Measurements from ENCODE around the gene FBL. TPM values are rescaled to one million over a fixed set of nuclear protein-coding genes. Genes with fewer than 3 reads are reported as not detected.

The FBL gene
- total and polyA plus RNA-seq, 2 of the 8 experiments (the other 6 are each of a cell fraction or from before 2014, with no cell fraction given), result 790 to 1,361 TPM

DNA sequence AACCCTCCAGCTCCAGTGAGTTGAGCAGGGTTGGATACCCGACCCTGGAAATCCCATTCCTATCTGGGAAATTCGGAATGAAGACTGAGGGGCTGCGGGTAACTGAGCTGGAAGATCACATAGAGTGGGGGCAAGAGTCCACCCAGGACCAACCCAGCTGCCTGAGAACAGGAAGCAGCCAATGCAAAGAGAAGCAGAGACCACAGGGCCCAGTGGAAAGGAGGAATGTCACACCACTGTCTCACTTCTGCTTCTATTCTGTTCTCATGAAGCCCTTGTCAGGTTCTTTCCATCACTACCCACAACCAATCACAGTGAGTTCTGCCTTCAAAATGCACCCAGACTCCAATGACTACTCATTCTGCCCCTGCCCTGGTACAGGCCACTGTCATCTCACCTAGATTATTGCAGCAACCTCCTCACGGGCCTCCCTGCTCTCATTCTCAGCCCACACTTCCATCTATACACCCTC lies 27.5 kb downstream of the FBL start:
- Histone ChIP-seq H3K4me2 (ENCODE audit: insufficient read depth in 1 of 2, low read depth in 2 of 2, low read length in 2 of 2) (no peak overlapping the region), H4K20me1 (replicated peaks in 1 of 2; ENCODE audit: control insufficient read depth in 1 of 2, insufficient read depth in 2 of 2, low read length in 2 of 2) (no peaks in the 10 kb centered on the region), H3K36me3 (ENCODE audit: control insufficient read depth in 2 of 4, insufficient read depth in 4 of 4, low read length in 3 of 4) (no peaks in the 10 kb centered on the region; a peak in 1 of 8 replicates), H2AFZ (ENCODE audit: low read length) (no peak overlapping the region), H2BK15ac (ENCODE audit: low read length) (no peak overlapping the region), H3K79me1 (ENCODE audit: low read depth, low read length) (no peaks in the 10 kb centered on the region; the same call in none of the 2 replicates), H2BK12ac (ENCODE audit: low read depth, low read length) (no peak overlapping the region), H3K4ac (replicated peaks; ENCODE audit: insufficient read length, low read depth, low read length) (no peak overlapping the region), H3K56ac (replicated peaks; ENCODE audit: insufficient read length, low read depth, low read length) (no peak overlapping the region), H3K4me3 (ENCODE audit: extremely low read depth in 1 of 4, insufficient read depth in 2 of 4, low read depth in 3 of 4, low read length in 4 of 4) (no peak overlapping the region), H3K9me3 (ENCODE audit: insufficient read depth in 2 of 2, low read depth in 1 of 2, low read length in 1 of 2) (no peaks in the 10 kb centered on the region), H3K14ac (ENCODE audit: insufficient read length) (no peak overlapping the region), H3K23me2 (ENCODE audit: low read depth, low read length) (peaks cover 1% of the 10 kb centered on the region; the same call in 1 of the 2 replicates), H3K79me2 (ENCODE audit: control insufficient read depth in 1 of 2, insufficient read depth in 2 of 2, low read length in 2 of 2) (0 out of 4 replicates have a peak, but pooled peaks cover 0 to 2% of the 10 kb centered on the region in 2 experiments), H2BK20ac (ENCODE audit: low read length) (no peak overlapping the region), H4K5ac (ENCODE audit: insufficient read length, low read depth, low read length) (no peak overlapping the region), H4K91ac (replicated peaks; ENCODE audit: insufficient read length, low read length) (no peak overlapping the region), H3K27me3 (replicated peaks in 1 of 4; ENCODE audit: control insufficient read depth in 3 of 4, extremely low read depth in 1 of 4, insufficient read depth in 3 of 4, low read length in 3 of 4) (no peaks in the 10 kb centered on the region), H3K18ac (ENCODE audit: extremely low read depth, low read length) (no peak overlapping the region), H2AK5ac (ENCODE audit: low read depth, low read length) (no peak overlapping the region), H2BK5ac (ENCODE audit: low read depth, low read length) (no peak overlapping the region), H3K4me1 (replicated peaks in 1 of 4; ENCODE audit: control insufficient read depth in 3 of 4, insufficient read depth in 4 of 4, low read length in 3 of 4) (peaks cover 0 to 3% (median under 1%) of the 10 kb centered on the region in 4 experiments; a peak in 2 of 7 replicates), H3K9ac (replicated peaks in 1 of 4; ENCODE audit: extremely low read depth in 1 of 4, low read depth in 3 of 4, low read length in 3 of 4) (no peak overlapping the region), H2BK120ac (replicated peaks; ENCODE audit: low read depth, low read length) (no peak overlapping the region), H4K8ac (ENCODE audit: extremely low read depth, insufficient read depth, low read length) (no peak overlapping the region), H3K23ac (ENCODE audit: insufficient read length) (no peak overlapping the region), H3K27ac (ENCODE audit: low read depth, low read length) (no peak overlapping the region)
- 82% methylated on average over 4 of the region's 4 CpGs; no CpG with 5 or more reads in 1 of the 2 experiments for WGBS, 2 experiments (ENCODE audit: extremely low coverage in 1 of 2, insufficient coverage in 1 of 2, insufficient read length in 1 of 2, insufficient replicate concordance in 2 of 2, low coverage in 1 of 2, low lambda C conversion rate in 2 of 2, missing lambda C conversion rate in 1 of 2)
- TF ChIP-seq BCL11A (IDR thresholded peaks at IDR 0.05; ENCODE audit: low read depth in 2 of 2, low read length in 2 of 2) (no peak), FOSL1 (IDR thresholded peaks at IDR 0.05; ENCODE audit: insufficient read depth, low read depth, low read length) (no peak), CTBP2 (IDR thresholded peaks at IDR 0.05; ENCODE audit: borderline replicate concordance, insufficient read depth, insufficient read length, low read length) (no peak), POLR2A (IDR thresholded peaks at IDR 0.05; ENCODE audit: control extremely low read depth in 1 of 2, low read depth in 2 of 2, low read length in 2 of 2) (no peak), SIX5 (IDR thresholded peaks at IDR 0.05; ENCODE audit: low read depth, low read length) (no peak), NANOG (IDR thresholded peaks at IDR 0.05; ENCODE audit: insufficient read depth, low read depth, low read length, poor library complexity, severe bottlenecking) (no peak), ASH2L (IDR thresholded peaks at IDR 0.05; ENCODE audit: low read length) (no peak)
- ChIA-PET CTCF (ENCODE audit: partially characterized antibody) (interaction anchor here (1.1 to 2.0 kb wide), 3 partner anchors 23 to 52 kb away, joined by 3 to 6 read pairs (median 5); no protein-coding TSS in a partner anchor), POLR2A (ENCODE audit: partially characterized antibody) (interaction anchor here (0.9 kb wide), 1 partner anchor 9 kb away, joined by 4 read pairs; no protein-coding TSS in a partner anchor)
- no peak for DNase-seq (ENCODE audit: low read depth in 1 of 2, low spot score in 2 of 2)
- no peak for FAIRE-seq
